ENCODE measurements around the gene RFPL2.
"Not testable (repeated sequence)": the region's sequence is repeated elsewhere in the genome, so short reads cannot be mapped to it uniquely, and the experiment has no call there.

Gene RFPL2

GRCh38 chr22:32160411-32160810 is 44.5 kb downstream of the RFPL2 start:
- not testable (repeated sequence) for DNase-seq

GRCh38 chr22:32158712-32159533 is 46.0 kb downstream of the RFPL2 start, which contains the start of gene C22orf42:
Gene C22orf42 (minus strand): TSS chr22:32159303. CDS start chr22:32159215, 88 bp downstream.
- no peak for DNase-seq

GRCh38 chr22:32157632-32158031 is 47.2 kb downstream of the RFPL2 start:
- not testable (repeated sequence) for DNase-seq

DNA sequence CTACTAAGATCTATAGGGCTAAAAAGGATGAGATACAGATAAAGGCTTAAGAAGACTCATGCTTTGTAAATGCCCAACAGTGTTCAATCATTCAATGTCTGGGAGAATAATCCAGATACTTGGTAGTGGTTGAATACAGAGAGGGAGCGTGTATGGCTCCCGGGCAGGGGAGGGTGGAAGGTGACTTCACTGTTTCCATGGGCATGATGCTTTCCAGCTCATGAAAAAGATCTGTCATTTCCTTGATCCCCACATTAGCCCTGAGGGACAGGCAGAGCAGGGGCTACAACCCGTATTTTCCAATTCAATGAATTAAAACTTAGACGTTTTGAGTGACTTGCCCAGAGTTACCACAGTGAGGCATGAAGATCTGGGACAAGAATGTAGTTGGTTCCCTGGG is 50.1 kb downstream of the RFPL2 start:
- DNase-seq = not testable (repeated sequence)

DNA sequence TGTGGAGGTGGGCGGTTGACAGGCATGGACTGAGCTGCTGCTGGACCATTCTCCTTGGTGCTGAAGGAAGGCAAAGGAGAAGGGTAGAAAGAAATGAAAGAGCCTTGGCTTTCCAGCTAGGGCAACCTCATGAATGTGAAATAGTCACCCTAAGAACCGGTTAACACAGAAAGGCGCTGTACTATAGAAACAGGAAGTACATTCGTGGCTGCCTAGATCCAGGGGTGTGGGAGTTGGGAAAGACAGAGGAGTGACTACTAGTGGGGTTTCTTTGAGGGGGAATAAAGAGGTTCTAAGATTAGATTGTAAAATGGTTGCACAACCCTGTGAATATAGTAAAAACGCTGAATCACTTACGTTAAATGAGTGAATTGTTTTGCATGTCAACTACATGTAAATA is 53.2 kb downstream of the RFPL2 start:
- DNase-seq = not testable (repeated sequence)

- not testable (repeated sequence) for DNase-seq
Observed at GRCh38 chr22:32150647-32151046, 54.2 kb downstream of the RFPL2 start.

- DNase-seq = not testable (repeated sequence)
Observed at GRCh38 chr22:32148372-32148771, 56.5 kb downstream of the RFPL2 start.

- DNase-seq = not testable (repeated sequence)
Observed at GRCh38 chr22:32147128-32147527, 57.7 kb downstream of the RFPL2 start.

DNA sequence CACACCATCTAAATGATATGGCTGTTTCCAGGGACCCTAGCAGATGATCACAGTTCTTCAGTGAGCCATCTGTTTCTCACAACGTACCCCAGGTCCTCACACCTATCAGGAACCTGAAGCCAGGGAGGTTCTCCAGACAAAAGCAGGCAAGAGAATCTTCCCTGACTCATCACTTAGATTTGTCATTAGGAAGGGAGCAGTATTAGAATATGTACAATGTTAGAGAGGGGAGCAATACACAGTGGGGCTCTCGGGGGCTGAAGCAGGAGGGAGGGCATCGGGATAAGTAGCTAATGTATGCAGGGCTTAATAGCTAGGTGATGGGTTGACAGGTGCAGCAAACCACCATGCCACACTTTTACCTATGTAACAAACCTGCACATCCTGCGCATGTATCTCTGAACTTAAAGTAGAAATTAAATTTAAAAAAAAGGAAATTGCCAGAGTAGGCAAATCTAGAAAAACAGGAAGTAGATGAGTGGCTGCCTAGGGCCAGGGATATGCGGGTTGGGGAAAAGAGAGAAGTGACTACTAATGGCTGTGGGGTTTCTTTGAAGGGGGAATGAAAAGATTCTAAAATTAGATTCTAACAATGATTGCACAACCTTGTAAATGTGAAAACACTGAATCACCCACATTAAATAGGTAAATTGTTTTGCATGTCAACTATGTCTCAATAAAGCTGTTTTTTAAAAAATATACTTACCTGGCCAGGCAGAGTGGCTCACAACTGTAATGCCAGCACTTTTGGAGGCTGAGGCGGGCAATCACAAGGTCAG is 60.2 kb downstream of the RFPL2 start:
- DNase-seq = no peak

DNA sequence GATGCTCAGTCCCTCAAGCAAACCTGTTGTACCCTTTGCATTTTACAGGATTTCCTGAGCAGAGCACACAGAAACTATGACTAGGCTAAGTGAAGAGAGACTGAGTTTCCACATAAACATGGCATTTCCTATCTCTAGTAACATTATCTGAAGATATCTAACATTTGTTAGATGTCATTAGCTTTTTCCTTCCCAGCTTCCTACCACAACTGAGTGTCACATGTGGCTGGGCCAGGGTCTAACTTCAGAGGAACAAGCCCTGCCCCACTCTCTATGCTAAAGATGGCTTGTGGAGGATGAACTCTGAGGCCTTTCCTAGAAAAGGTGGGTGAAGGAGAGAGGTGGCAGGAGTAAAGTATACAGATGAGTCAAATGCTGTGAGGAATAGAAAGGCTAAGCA is 62.3 kb downstream of the RFPL2 start:
- DNase-seq = no peak

- not testable (repeated sequence) for DNase-seq
Observed at GRCh38 chr22:32140688-32141087, 64.2 kb downstream of the RFPL2 start.
